HTERT RPE-1 (cell line): ENCODE measurements around the gene MAPK11.

Experiments
- in situ Hi-C: fragments of 300-500 bp; cut with MboI; formaldehyde crosslinking; loops from 4 replicates; pipeline ENCODE4 v1.14.3; 2020; ENCODE audit warnings: low sequenced_read_pairs

The MAPK11 gene

DNA sequence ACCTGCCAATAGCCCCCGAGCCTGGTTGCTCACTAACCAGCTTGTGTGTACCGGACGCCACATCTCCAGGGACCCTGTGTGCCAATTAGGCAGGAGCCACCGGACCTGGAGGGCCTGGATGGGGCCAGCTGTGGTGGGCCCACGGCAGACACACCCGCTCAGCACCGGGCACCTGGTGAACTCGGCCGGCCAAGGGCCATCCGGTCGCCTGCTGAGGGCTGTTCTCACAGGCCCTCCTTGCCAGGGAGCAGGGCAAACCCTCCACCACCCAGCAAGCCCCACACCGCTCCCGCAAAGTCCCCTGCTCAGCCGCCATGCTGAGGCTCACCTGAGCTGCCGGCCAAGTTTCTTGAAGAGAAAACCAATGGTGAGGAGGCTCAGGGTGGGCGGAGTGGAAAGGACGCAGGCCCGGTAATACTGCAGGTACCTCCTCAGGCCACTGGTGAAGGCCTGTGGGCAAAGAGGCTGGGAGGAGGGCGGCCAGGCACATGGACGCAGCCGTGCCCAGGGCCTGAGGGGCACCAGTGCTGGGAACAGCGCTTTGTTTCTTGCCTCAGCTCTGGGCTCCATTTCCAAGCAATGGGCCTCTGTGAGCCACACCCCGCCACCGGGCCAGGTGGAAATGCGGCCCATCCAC, 42.5 kb downstream of the MAPK11 start:
- in situ Hi-C loops = no loop called here

DNA sequence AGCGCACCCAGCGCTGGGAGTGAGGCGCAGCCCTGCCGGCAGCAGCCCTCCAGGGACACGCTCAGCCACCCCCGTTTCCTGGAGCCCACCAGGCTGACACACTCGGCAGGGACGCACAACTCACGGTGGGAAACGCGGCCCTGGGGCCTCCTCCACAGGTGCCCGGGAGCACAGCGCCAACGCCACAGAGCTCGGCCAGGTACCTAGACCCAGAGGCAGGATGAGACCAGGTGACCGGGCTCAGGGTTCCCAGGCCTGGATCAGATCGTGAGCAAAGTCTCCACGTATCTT, 43.4 kb downstream of the MAPK11 start:
- in situ Hi-C loops = no loop called here

GRCh38 chr22:50226063-50226874, 43.9 kb downstream of the MAPK11 start:
- in situ Hi-C loops = no loop called here

GRCh38 chr22:50225200-50225969, 44.8 kb downstream of the MAPK11 start:
- in situ Hi-C loops = no loop called here

DNA sequence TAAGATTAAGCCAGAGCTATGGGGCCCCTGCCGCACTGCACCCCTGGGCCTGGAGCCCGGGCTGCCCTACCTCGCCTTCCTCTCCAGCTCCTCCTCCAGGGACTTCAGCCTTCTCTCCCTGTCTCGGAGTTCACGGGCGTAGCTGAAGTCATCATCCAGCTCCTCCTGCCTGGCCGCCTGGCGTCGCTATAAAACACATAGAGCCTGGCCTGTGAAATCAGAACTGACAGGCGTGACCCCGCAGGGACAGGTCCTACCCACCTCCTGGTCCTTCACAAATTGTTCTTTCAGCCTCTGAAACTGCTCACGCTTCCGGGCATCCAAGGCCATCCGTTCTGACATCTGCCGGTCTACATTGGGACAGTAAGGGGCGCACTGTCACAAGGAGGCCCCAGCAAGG, 46.1 kb downstream of the MAPK11 start:
- in situ Hi-C loops = no loop called here

DNA sequence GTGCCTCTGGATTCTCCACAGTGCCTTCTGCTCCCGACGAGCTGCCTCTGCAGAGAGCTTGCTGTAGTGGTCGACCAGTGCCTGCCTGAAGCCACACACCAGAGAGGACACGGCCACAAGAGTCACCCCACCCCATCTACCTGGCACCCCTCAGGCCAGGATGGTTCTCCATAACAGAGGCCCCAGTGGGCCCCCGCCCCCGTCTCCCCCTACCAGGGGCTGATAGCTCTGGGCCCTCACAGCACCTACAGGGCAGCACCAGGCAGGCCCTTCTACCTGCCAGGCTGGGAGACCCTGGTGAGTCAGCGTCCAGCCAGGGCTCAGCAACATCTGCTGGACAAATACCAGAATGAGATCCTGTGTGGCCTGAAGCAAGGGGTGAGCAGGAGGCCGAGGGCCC, 47.7 kb downstream of the MAPK11 start:
- in situ Hi-C loops = no loop called here

DNA sequence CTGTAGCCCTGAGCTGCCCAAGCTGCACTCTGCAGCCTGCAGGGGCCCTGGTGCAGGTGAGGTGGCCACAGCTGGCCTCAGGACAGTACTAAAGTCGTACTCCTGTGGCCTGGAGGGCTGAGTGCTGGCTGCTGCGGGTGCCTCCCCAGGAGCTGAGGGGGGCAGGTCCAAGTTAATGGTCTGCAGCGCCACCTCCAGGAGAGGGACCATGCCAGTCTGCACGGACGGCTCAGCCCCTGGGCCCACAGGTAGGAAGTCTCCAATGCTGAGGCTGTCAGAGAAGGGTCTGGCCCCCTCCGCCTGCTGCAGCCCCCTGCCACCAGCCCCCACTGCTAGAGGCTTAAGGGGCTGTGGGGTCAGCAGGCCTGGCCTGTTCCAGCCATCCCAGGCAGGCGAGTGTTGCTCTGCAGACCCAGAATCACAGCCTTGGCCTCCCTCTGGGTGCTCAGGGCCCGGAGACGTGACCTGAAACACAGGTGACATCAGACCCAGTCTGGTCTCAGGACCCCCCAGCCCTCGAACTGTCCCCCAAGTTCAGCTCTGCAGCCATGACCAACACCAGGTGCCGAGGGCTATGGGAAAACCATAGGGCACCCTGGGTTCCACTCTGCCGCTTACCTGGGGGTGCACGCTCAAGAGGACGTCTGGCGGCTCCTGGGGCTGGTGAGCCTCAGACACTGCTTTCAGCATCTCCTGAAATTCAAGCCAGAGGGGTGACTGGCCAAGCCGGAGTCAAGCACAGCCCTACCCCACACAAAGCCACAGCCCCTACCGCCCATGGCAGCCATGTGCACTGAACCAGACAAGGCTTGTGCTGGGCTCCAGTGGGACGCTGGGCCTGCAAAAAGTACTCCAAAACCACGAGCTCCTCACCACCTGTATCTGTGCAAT, 48.5 kb downstream of the MAPK11 start:
- in situ Hi-C loops = no loop called here

DNA sequence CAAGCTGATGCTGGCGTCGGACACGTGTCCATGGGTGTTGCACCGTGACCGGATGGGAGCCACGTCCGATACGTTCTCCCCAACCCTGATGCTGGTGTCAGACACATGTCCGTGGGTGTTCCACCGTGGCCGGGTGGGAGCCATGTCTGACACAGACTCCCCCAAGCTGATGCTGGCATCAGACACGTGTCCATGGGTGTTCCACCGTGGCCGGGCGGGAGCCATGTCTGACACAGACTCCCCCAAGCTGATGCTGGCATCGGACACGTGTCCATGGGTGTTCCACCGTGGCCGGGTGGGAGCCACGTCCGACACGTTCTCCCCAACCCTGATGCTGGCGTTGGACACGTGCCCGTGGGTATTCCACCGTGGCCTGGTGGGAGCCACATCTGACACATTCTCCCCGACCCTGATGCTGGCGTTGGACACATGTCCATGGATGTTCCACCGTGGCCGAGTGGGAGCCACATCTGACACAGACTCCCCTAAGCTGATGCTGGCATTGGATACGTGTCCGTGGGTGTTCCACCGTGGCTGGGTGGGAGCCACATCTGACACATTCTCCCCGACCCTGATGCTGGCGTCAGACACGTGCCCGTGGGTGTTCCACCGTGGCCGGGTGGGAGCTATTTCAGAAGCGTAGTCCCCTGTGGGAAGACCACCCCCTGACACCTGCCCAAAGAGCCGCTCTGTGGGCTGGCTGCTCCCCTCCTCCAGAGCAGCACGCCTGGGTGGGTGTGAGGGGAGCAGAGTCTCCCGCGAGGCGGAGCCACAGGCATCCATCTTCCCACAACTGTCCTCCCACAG, 49.4 kb downstream of the MAPK11 start:
- in situ Hi-C loops = no loop called here

- in situ Hi-C loops = no loop called here
These were observed 50.2 kb downstream of the MAPK11 start for GRCh38 chr22:50219800-50220602.

DNA sequence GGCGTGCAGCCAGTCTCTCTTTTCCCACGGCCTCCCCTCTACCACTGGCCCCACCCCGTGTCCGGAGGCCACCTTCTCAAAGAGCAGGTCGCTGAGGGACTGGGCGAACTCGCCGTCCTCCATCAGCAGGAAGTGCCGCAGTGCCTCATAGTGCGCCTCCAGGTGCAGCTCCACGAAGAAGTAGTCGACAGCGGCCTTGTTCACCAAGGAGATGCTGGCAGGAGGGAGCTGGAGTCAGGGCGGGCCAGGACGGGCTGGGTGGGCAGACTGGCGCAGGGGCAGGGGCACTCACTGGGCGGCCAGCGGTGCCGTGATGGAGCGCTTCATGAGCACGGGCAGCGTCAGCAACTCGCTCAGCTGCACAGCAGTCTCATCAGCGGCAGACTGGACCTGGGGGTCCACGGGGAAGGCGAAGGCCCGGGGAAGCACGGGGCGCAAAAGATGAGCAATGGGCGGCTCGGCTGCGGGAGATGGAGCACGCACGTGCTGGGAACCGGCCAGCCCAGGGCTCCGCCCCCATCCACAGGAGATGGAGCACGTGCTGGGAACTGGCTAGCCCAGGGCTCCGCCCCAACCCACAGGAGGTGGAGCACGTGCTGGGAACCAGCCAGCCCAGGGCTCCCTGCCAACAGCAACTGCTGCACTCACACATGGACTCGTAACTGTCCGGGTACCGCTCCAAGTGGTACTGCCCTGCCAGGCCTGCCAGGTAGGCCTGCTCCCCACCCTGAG, 51.0 kb downstream of the MAPK11 start:
- in situ Hi-C loops = no loop called here

GRCh38 chr22:50218153-50218995, 51.8 kb downstream of the MAPK11 start:
- in situ Hi-C loops = no loop called here

- in situ Hi-C loops = no loop called here
These were observed 52.5 kb downstream of the MAPK11 start for GRCh38 chr22:50217543-50218152.

- in situ Hi-C loops = no loop called here
These were observed 53.3 kb downstream of the MAPK11 start for GRCh38 chr22:50216684-50217520.

DNA sequence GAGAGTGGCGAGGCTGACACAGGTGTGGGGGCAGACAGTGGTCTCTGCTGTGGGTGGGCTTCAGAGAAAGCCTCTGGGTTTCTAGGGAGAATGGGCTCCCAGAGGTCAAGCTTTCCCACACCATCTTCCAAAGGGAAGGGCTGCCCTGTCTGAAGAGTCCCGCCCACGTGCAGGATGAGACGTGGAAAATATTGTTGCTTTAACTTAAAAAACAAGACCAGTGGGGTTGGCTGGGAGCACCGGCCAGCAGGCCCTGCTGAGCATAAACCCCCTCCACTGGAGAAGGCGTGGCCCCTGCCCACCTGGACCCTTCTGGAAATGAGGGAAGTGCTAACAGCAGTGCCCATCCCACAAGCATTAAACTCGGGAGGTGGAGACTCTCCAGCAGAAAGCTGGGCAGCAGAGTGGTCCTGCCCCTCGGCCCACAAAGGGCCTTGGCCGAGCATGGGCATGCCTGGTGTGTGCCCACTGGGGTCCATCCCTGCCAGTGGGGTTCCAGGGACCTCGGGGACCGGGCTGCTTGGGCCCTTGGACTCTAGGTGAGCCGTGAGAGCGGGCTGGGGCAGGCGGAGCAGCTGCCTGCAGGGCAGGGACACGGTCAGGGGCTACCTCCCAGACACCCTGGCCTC, 54.0 kb downstream of the MAPK11 start:
- in situ Hi-C loops = no loop called here

- in situ Hi-C loops = no loop called here
These were observed 54.7 kb downstream of the MAPK11 start for GRCh38 chr22:50215297-50216054.
